Measurements from ENCODE around the gene ALDH3B1. TPM values are rescaled to one million over a fixed set of nuclear protein-coding genes. Genes with fewer than 3 reads are reported as not detected.
"Not testable (repeated sequence)": the region's sequence is repeated elsewhere in the genome, so short reads cannot be mapped to it uniquely, and the experiment has no call there.

The ALDH3B1 gene, protein sequence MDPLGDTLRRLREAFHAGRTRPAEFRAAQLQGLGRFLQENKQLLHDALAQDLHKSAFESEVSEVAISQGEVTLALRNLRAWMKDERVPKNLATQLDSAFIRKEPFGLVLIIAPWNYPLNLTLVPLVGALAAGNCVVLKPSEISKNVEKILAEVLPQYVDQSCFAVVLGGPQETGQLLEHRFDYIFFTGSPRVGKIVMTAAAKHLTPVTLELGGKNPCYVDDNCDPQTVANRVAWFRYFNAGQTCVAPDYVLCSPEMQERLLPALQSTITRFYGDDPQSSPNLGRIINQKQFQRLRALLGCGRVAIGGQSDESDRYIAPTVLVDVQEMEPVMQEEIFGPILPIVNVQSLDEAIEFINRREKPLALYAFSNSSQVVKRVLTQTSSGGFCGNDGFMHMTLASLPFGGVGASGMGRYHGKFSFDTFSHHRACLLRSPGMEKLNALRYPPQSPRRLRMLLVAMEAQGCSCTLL
- under 1 TPM; 0.09 to 0.11 TPM for total RNA-seq

DNA sequence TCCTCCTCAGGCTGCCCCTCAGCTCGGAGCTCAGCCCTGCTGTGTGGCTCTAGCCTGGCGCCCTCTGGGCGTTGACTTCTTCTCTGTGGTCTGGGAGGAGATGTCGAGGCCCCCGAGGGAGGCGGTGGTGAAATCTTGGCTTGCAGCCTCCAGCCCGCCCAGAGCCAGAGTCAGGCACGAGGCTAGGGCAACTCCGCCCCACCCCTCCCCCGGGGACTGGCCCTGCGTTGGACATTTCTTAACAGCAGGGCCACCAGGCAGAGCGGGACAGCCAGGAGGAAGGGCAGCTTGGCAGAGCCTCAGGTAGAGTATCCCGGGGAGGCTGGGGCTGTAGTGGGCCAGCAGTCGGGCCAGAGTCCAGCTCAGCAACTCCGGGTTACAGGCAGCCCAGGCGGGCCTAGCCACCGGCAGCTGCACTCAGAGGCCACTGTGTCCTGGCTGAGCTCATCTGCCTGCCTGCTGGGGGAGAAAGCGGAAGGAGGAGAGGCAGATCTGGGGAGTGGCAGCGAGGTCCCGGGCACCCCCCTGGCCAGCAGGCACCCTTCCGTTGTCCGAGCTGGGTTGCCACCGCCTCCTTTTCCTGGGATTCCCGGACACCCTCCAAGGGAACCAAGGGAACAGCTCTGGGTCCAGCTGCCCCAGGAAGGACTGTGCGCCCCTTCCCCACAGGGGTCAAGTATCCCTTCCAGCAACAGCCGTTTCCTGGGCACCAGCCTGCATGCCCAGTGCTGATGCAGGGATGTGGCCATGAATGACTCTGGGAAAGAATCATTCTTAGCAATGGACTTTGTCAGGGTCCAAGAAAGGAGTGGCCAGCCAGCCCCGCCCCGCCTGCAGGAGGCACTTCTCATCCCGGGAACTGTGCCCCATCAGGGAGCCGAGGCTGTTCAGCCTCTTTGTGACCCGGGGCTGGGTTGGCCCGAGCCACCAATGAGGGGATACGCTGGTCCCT, at the start of gene ALDH3B1:
Gene ALDH3B1 (plus strand): TSS at position 238 of the 952 bp plus-strand sequence. CDS start 4,971 bp downstream, outside the sequence.
- no peak within 1 kb of the TSS for H3K4me3 Mint-ChIP-seq
- peak; percentile 31 for ATAC-seq
- TF ChIP-seq, protein P1, sequence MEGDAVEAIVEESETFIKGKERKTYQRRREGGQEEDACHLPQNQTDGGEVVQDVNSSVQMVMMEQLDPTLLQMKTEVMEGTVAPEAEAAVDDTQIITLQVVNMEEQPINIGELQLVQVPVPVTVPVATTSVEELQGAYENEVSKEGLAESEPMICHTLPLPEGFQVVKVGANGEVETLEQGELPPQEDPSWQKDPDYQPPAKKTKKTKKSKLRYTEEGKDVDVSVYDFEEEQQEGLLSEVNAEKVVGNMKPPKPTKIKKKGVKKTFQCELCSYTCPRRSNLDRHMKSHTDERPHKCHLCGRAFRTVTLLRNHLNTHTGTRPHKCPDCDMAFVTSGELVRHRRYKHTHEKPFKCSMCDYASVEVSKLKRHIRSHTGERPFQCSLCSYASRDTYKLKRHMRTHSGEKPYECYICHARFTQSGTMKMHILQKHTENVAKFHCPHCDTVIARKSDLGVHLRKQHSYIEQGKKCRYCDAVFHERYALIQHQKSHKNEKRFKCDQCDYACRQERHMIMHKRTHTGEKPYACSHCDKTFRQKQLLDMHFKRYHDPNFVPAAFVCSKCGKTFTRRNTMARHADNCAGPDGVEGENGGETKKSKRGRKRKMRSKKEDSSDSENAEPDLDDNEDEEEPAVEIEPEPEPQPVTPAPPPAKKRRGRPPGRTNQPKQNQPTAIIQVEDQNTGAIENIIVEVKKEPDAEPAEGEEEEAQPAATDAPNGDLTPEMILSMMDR (IDR thresholded peaks at IDR 0.05), result no peak
- no peaks in the 10 kb centered on the region for H3K36me3 Mint-ChIP-seq (ENCODE audit: low read depth)
- intact Hi-C loops (cut with micrococcal nuclease), result no loop called here
- ChIA-PET CTCF (interaction anchor here (1.1 to 2.3 kb wide), 3 partner anchors 26 to 195 kb away, joined by 3 to 8 read pairs (median 4); no protein-coding TSS in a partner anchor), POLR2A (interaction anchor here (0.6 to 1.1 kb wide), 2 partner anchors 21 to 43 kb away, joined by 3 read pairs; no protein-coding TSS in a partner anchor)
- peak; percentile 20 for DNase-seq
- H3K9me3 Mint-ChIP-seq, result no peaks in the 10 kb centered on the region
- H3K27ac Mint-ChIP-seq, result no peak within 1 kb of the TSS
- H3K27me3 Mint-ChIP-seq, result no peaks in the 10 kb centered on the region
- peaks cover 8% of the 10 kb centered on the region for H3K4me1 Mint-ChIP-seq (ENCODE audit: low read depth)

DNA sequence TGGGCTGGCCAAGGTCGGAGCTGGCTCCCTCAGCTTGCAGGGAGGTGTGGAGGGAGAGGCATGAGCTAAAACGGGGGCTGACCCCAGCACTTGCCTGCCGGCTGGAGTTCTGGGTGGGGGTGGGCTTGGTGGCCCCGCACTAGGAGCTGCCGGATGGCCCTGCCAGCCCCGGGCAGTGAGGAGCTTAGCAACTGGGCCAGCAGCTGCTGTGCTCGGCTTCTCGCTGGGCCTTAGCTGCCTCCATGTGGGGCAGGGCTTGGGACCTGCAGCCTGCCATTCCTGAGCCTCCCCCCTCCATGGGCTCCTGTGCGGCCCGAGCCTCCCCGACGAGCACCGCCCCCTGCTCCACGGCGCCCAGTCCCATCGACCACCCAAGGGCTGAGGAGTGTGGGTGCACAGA, 46.9 kb upstream of the ALDH3B1 start:
- H3K9me3 Mint-ChIP-seq; H3K4me1 Mint-ChIP-seq (ENCODE audit: low read depth); DNase-seq; H3K36me3 Mint-ChIP-seq (ENCODE audit: low read depth); H3K27ac Mint-ChIP-seq; H3K27me3 Mint-ChIP-seq; POLR2A ChIA-PET; ATAC-seq; intact Hi-C loops (cut with micrococcal nuclease); H3K4me3 Mint-ChIP-seq: not testable (repeated sequence)
- CTCF ChIA-PET, result interaction anchor here (3.9 kb wide), 1 partner anchor 8 kb away, joined by 15 read pairs; no protein-coding TSS in a partner anchor

DNA sequence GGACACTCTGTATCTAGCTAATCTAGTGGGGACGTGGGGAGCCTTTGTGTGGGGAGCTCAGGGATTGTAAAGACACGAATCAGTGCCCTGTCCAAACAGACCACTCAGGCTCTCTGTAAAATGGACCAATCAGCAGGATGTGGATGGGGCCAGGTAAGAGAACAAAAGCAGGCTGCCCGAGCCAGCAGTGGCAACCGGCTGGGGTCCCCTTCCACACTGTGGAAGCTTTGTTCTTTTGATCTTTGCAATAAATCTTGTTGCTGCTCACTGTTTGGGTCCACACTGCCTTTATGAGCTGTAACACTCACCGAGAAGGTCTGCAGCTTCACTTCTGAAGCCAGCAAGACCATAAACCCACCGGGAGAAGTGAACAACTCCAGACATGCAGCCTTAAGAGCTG, 46.2 kb upstream of the ALDH3B1 start:
- CTCF ChIA-PET, result interaction anchor here (1.0 to 3.9 kb wide), 2 partner anchors 8 to 116 kb away, joined by 3 to 15 read pairs; no protein-coding TSS in a partner anchor
- H3K36me3 Mint-ChIP-seq (ENCODE audit: low read depth); ATAC-seq; H3K27me3 Mint-ChIP-seq; H3K4me1 Mint-ChIP-seq (ENCODE audit: low read depth); H3K27ac Mint-ChIP-seq; DNase-seq; H3K4me3 Mint-ChIP-seq; H3K9me3 Mint-ChIP-seq; intact Hi-C loops (cut with micrococcal nuclease); POLR2A ChIA-PET: not testable (repeated sequence)

DNA sequence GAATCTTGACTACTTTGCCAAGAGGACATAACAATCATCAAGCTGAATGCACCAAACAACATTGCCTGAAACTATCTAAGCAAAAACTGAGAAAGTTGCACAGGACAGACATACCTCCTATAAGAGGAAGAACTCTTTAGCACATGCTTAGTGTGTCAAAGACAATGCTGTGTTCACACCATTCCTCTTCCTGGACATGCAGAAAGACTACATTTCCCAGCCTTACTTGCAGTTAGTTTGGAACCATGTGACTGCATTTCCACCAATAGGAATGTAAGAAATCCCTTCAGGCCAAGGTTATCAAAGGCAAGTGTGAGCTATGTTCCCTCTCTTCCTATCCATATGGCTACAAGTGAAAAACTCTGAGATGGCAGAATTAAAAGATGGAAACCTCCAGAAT, 45.4 kb upstream of the ALDH3B1 start:
- H3K27me3 Mint-ChIP-seq; H3K4me3 Mint-ChIP-seq; H3K27ac Mint-ChIP-seq; H3K4me1 Mint-ChIP-seq (ENCODE audit: low read depth); intact Hi-C loops (cut with micrococcal nuclease); H3K9me3 Mint-ChIP-seq; POLR2A ChIA-PET; ATAC-seq; DNase-seq; H3K36me3 Mint-ChIP-seq (ENCODE audit: low read depth): not testable (repeated sequence)
- CTCF ChIA-PET, result interaction anchor here (1.0 to 3.9 kb wide), 2 partner anchors 9 to 117 kb away, joined by 3 to 15 read pairs; no protein-coding TSS in a partner anchor

DNA sequence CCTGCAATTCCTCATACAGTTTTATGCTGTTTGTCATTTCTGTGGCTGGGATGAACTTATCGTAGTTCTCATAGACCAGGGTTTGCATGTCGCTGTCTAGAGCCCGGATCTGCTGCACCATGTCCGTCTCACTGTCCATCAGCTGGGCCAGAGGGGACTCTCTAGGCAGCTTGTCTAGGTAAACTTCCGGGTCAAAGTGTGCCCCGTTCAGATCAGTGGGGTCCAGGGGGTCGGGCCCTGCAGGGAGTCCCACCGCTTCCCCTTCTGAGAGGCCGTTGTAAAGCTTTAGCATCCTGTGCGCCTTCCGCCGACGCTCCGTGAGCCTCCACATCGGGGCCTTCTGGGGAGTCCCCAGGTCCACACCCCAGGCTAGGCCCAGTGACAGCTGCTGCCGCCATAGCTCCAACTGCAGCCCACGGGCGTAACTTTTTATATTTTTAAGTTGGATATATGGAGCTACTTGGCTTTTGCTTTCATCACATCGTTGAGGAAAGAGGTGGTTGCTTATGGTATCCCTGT, 44.2 kb upstream of the ALDH3B1 start:
- ATAC-seq; H3K27me3 Mint-ChIP-seq; H3K4me1 Mint-ChIP-seq (ENCODE audit: low read depth); H3K36me3 Mint-ChIP-seq (ENCODE audit: low read depth); H3K9me3 Mint-ChIP-seq; intact Hi-C loops (cut with micrococcal nuclease); DNase-seq; H3K4me3 Mint-ChIP-seq; POLR2A ChIA-PET; H3K27ac Mint-ChIP-seq: not testable (repeated sequence)
- CTCF ChIA-PET, result interaction anchor here (3.9 kb wide), 1 partner anchor 10 kb away, joined by 15 read pairs; no protein-coding TSS in a partner anchor

DNA sequence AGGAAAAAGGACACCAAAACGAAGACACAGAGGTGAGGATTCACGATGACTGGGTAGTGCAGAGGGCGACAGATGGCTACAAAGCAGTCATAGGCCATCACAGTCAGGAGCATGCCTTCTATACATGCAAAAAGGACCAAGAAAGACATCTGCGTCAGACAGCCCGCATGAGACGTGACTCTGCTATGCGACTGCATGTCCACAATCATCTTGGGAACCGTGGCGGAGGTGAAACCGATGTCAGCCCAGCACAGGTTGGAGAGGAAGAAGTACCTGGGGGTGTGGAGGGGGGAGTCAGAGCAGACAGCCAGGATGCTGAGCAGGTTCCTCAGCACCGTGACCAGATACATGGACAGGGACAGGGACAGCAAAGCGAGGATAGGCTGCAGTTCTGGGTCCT, 35.4 kb upstream of the ALDH3B1 start:
- H3K27me3 Mint-ChIP-seq; H3K4me1 Mint-ChIP-seq (ENCODE audit: low read depth); CTCF ChIA-PET; H3K27ac Mint-ChIP-seq; DNase-seq; H3K36me3 Mint-ChIP-seq (ENCODE audit: low read depth); POLR2A ChIA-PET; H3K9me3 Mint-ChIP-seq; intact Hi-C loops (cut with micrococcal nuclease); ATAC-seq; H3K4me3 Mint-ChIP-seq: not testable (repeated sequence)

DNA sequence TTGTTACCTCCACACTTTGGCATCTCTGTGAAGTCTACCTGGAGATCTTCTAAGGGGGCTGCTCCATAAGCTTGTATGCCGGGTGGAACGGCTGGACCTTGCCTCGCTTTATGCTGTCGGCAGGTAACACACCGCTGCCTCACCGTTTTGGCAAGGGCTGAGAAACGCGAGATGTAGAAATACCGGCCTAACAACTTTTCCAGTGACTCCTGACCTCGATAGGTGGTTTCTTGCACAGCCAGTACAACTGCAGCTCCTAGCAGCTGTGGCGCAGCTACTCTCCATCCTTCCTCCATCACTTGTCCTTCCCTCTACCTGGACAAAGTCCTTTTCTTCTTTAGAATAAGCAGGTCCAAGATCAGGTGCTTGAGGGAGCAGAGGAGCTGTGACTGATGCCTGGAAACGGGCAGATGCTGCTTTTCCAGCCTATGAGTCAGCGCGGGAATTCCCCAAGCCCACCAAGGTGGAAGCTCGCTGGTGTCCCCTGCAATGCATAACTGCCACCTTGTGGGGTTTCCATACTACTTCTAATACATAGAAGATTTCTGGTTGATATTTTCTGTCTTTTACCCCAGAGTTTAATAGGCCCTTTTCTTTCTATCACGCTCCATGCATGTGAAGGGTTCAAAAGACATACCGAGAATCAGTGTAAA, 31.2 kb upstream of the ALDH3B1 start:
- ATAC-seq; POLR2A ChIA-PET; CTCF ChIA-PET; H3K4me1 Mint-ChIP-seq (ENCODE audit: low read depth); H3K27ac Mint-ChIP-seq; H3K9me3 Mint-ChIP-seq; H3K27me3 Mint-ChIP-seq; H3K4me3 Mint-ChIP-seq; H3K36me3 Mint-ChIP-seq (ENCODE audit: low read depth); intact Hi-C loops (cut with micrococcal nuclease): not testable (repeated sequence)
- peak; percentile 33 for DNase-seq

DNA sequence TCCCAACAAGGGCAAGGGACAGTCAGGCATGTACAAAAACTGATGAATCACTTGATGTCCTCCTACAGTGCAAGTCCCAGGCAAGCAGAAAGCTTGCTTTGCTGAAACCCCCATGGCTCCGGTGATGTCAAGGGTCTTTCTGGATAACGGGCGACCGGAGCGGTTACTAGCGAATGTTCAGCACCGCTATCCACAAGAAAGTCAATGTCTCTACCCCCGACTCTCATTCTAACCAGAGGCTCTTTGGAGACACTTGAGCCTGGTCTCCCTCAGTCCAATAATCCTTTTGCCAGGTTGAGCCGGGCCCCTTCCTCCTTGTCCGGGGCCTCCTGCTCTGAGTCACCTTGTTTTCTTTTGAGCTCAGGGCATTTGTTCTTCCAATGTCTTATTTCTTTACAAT, 28.9 kb upstream of the ALDH3B1 start:
- ATAC-seq; H3K36me3 Mint-ChIP-seq (ENCODE audit: low read depth); POLR2A ChIA-PET; H3K9me3 Mint-ChIP-seq; H3K4me3 Mint-ChIP-seq; H3K27ac Mint-ChIP-seq; H3K4me1 Mint-ChIP-seq (ENCODE audit: low read depth); intact Hi-C loops (cut with micrococcal nuclease); H3K27me3 Mint-ChIP-seq; DNase-seq: not testable (repeated sequence)
- CTCF ChIA-PET, result interaction anchor here (1.5 kb wide), 1 partner anchor 26 kb away, joined by 7 read pairs; no protein-coding TSS in a partner anchor

DNA sequence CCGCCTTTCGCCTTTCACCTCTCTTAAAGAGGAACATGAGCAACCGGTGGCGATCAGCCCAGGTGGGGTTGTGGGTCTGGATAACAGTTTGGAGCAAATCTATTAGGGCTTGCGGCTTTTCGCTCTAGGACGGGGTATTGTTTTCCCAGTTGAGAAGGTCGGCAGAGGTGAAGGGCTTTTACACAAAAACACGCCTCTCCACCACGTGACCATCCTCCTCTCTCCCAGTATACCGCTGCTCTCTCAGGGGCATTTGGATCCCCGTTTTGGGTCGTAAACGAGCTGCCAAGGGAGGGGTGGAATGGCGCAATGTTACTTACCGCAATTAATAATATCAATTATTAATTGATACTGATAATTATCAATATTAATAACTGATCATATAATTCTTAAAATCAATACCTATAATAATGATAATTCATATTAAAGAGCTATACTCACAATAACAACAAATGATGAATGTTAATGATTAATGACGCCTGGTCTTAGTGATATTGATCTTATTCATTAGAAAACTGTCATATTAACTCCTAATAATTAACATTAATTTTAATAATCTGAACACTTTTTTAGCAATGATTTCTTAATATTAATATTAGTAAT, 27.8 kb upstream of the ALDH3B1 start:
- H3K27ac Mint-ChIP-seq; H3K4me1 Mint-ChIP-seq (ENCODE audit: low read depth); CTCF ChIA-PET; H3K27me3 Mint-ChIP-seq; POLR2A ChIA-PET; H3K36me3 Mint-ChIP-seq (ENCODE audit: low read depth); DNase-seq; intact Hi-C loops (cut with micrococcal nuclease); ATAC-seq; H3K9me3 Mint-ChIP-seq; H3K4me3 Mint-ChIP-seq: not testable (repeated sequence)
